ENCODE measurements around the gene PYROXD2. TPM values are rescaled to one million over a fixed set of nuclear protein-coding genes. Genes with fewer than 3 reads are reported as not detected.

PYROXD2 gene
- polyA plus RNA-seq, 1 experiment = 20.3 TPM

GRCh38 chr10:98424295-98425254 lies 9.6 kb upstream of the PYROXD2 start:
- ChIA-PET CTCF (interaction anchor here (0.9 to 3.0 kb wide), 10 partner anchors 9 to 253 kb away, joined by 3 to 29 read pairs (median 10); partner anchors contain the start of genes HPS1 and PYROXD2), POLR2A (interaction anchor here (1.5 kb wide), 1 partner anchor 10 kb away, joined by 4 read pairs; the partner anchor contains the start of gene PYROXD2)
- no peak overlapping the region for H3K27ac ChIP-seq (ENCODE audit: low read depth, low read length)
- H3K9me3 ChIP-seq (ENCODE audit: control insufficient read depth, insufficient read depth, low read length) = no peaks in the 10 kb centered on the region
- H3K27me3 ChIP-seq (ENCODE audit: control insufficient read depth, insufficient read depth, low read length) = no peaks in the 10 kb centered on the region
- no peak overlapping the region for H3K4me3 ChIP-seq (ENCODE audit: low read depth, low read length)
- no peak for DNase-seq (ENCODE audit: low read depth, low spot score)
- no peak for TF ChIP-seq CTCF (IDR thresholded peaks at IDR 0.05; ENCODE audit: low read depth, low read length)

- H3K9me3 ChIP-seq (ENCODE audit: control insufficient read depth, insufficient read depth, low read length) = no peaks in the 10 kb centered on the region
- no peak overlapping the region for H3K4me3 ChIP-seq (ENCODE audit: low read depth, low read length)
- no peak overlapping the region for H3K27ac ChIP-seq (ENCODE audit: low read depth, low read length)
- no peaks in the 10 kb centered on the region for H3K27me3 ChIP-seq (ENCODE audit: control insufficient read depth, insufficient read depth, low read length)
- CTCF ChIA-PET = interaction anchor here (3.0 kb wide), 1 partner anchor 11 kb away, joined by 29 read pairs; no protein-coding TSS in a partner anchor
- no peak for TF ChIP-seq CTCF (IDR thresholded peaks at IDR 0.05; ENCODE audit: low read depth, low read length)
- POLR2A ChIA-PET = interaction anchor here (0.6 kb wide), 1 partner anchor 8 kb away, joined by 3 read pairs; no protein-coding TSS in a partner anchor
- DNase-seq (ENCODE audit: low read depth, low spot score) = no peak
These were observed 8.7 kb upstream of the PYROXD2 start for GRCh38 chr10:98423691-98424120.

- ChIA-PET POLR2A (no interaction called here), CTCF (no interaction called here)
- no peak for TF ChIP-seq CTCF (IDR thresholded peaks at IDR 0.05; ENCODE audit: low read depth, low read length)
- Histone ChIP-seq H3K9me3 (ENCODE audit: control insufficient read depth, insufficient read depth, low read length) (no peaks in the 10 kb centered on the region), H3K27ac (ENCODE audit: low read depth, low read length) (no peak overlapping the region), H3K4me3 (ENCODE audit: low read depth, low read length) (no peak overlapping the region), H3K27me3 (ENCODE audit: control insufficient read depth, insufficient read depth, low read length) (no peaks in the 10 kb centered on the region)
- DNase-seq (ENCODE audit: low read depth, low spot score) = no peak
These were observed 7.2 kb upstream of the PYROXD2 start for GRCh38 chr10:98422182-98422581.

- CTCF ChIA-PET = no interaction called here
- DNase-seq (ENCODE audit: low read depth, low spot score) = no peak
- Histone ChIP-seq H3K4me3 (ENCODE audit: low read depth, low read length) (no peak overlapping the region), H3K27me3 (ENCODE audit: control insufficient read depth, insufficient read depth, low read length) (no peaks in the 10 kb centered on the region), H3K27ac (ENCODE audit: low read depth, low read length) (no peak overlapping the region), H3K9me3 (ENCODE audit: control insufficient read depth, insufficient read depth, low read length) (no peaks in the 10 kb centered on the region)
- no peak for TF ChIP-seq CTCF (IDR thresholded peaks at IDR 0.05; ENCODE audit: low read depth, low read length)
- POLR2A ChIA-PET = interaction anchor here (0.5 kb wide), 1 partner anchor 21 kb away, joined by 3 read pairs; no protein-coding TSS in a partner anchor
These were observed 5.8 kb upstream of the PYROXD2 start for GRCh38 chr10:98420786-98421185.
